NCI-H774 (cell line): ENCODE results near the gene EIF5AL1.
"Not testable (repeated sequence)": the region's sequence is repeated elsewhere in the genome, so short reads cannot be mapped to it uniquely, and the experiment has no call there.

Experiments used
- DNase-seq: peaks from one replicate; lab custom pipeline; 2025; lab: John Stamatoyannopoulos, UW

The EIF5AL1 gene

GRCh38 chr10:79509934-79510508 lies 2.3 kb upstream of the EIF5AL1 start:
- DNase-seq, result not testable (repeated sequence)

- not testable (repeated sequence) for DNase-seq
These were observed 4.3 kb downstream of the EIF5AL1 start for GRCh38 chr10:79516532-79517205.

GRCh38 chr10:79517567-79517966 lies 5.2 kb downstream of the EIF5AL1 start:
- not testable (repeated sequence) for DNase-seq

GRCh38 chr10:79521751-79522150 lies 9.4 kb downstream of the EIF5AL1 start:
- not testable (repeated sequence) for DNase-seq

- DNase-seq, result not testable (repeated sequence)
These were observed 10.1 kb downstream of the EIF5AL1 start for GRCh38 chr10:79522464-79522863.

- not testable (repeated sequence) for DNase-seq
These were observed 11.0 kb downstream of the EIF5AL1 start for GRCh38 chr10:79523157-79523853.

GRCh38 chr10:79525049-79525710 lies 12.8 kb downstream of the EIF5AL1 start:
- not testable (repeated sequence) for DNase-seq

GRCh38 chr10:79528261-79528660 lies 15.9 kb downstream of the EIF5AL1 start:
- not testable (repeated sequence) for DNase-seq

- not testable (repeated sequence) for DNase-seq
These were observed 21.0 kb downstream of the EIF5AL1 start for GRCh38 chr10:79533142-79533902.

GRCh38 chr10:79533903-79534175 lies 21.5 kb downstream of the EIF5AL1 start:
- DNase-seq, result not testable (repeated sequence)

GRCh38 chr10:79538311-79538710 lies 26.0 kb downstream of the EIF5AL1 start:
- not testable (repeated sequence) for DNase-seq

- not testable (repeated sequence) for DNase-seq
These were observed 28.6 kb downstream of the EIF5AL1 start for GRCh38 chr10:79540930-79541329.

GRCh38 chr10:79542626-79543025 lies 30.3 kb downstream of the EIF5AL1 start:
- no peak for DNase-seq

- not testable (repeated sequence) for DNase-seq
These were observed 32.1 kb downstream of the EIF5AL1 start for GRCh38 chr10:79544408-79544807.

GRCh38 chr10:79544926-79545659 lies 32.8 kb downstream of the EIF5AL1 start:
- not testable (repeated sequence) for DNase-seq

- DNase-seq, result not testable (repeated sequence)
These were observed 34.8 kb downstream of the EIF5AL1 start for GRCh38 chr10:79547128-79547527.

- DNase-seq, result no peak
These were observed 35.6 kb downstream of the EIF5AL1 start for GRCh38 chr10:79547973-79548372.

- DNase-seq, result no peak
These were observed 39.8 kb downstream of the EIF5AL1 start for GRCh38 chr10:79552143-79552542.

GRCh38 chr10:79555354-79556309 lies 43.3 kb downstream of the EIF5AL1 start:
- no peak for DNase-seq

GRCh38 chr10:79556961-79557360 lies 44.6 kb downstream of the EIF5AL1 start:
- DNase-seq, result not testable (repeated sequence)
